C1 segment of cervical spinal cord (tissue), 14 donors: ENCODE data around the gene MGP.

Experiments
- DNase-seq, 14 donors: peaks; one replicate each; lab custom pipeline; 2025; lab: John Stamatoyannopoulos, UW

Gene MGP

DNA sequence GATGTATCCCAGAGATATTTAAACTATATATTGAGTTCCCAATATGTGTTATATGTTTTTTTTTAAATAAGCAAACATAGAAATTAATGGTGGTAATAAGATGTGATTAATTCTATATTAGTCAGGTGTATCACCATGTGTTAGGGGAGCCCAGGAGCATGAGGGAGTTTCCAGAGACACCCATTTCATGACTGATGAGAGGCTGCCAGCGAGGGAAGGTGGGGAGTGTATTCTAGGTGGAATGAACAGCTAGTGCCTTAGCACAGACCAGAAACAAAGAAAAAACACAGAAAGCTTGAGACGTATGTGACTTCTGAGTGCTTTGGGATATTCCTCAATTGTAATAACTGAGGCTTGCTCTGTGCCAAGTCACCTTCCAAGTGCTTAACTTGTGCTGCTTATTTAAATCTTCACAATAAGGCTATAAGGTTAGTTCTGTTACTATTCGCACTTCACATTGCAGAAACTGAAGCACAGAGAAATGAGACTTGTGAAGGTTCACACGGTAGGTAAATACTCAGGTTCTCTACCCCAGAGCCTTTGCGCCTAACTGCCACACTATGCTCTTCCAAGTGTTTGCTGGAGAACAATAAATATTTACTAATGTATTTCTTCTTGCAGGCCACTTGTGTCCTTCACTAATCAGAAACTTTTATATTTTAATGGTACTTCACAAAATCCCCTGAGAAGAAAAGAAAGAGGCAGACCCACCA is 17.9 kb upstream of the MGP start:
- no peak for DNase-seq

DNA sequence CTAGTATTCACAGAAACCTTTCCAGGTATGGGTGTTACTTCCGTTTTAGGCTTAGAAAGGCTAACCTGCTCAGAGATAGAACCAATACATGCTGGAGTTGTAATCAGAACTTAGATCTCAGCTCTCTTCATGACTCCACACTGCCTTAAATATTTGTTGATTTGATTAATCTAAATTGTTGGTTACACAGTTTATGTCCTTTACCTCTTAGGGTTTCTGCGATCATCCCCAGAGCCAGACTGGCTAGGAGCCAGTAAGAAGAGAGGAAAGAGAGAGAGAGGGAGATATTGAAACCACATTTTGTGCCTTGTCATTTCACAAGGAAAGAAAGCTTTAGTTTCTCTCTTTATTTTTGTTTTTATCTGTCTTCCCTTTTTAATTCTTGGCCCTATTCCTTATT is 16.8 kb upstream of the MGP start:
- no peak for DNase-seq

DNA sequence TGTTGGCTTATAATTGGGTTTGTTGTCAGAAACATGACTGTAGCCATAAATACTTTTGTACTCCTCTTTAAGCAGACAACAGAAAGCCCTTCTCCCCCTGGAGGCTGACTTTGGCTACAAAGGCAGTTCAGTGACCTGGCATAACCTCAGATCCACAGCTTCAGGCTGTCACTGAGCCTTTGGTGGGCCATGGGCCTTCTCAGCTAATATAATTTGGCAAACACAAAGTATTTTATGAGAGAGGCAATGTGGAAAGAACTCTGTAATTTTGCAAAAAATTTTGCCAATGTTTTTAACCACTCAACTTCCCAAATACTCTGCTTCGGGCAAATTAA is 15.5 kb upstream of the MGP start:
- no peak for DNase-seq

DNA sequence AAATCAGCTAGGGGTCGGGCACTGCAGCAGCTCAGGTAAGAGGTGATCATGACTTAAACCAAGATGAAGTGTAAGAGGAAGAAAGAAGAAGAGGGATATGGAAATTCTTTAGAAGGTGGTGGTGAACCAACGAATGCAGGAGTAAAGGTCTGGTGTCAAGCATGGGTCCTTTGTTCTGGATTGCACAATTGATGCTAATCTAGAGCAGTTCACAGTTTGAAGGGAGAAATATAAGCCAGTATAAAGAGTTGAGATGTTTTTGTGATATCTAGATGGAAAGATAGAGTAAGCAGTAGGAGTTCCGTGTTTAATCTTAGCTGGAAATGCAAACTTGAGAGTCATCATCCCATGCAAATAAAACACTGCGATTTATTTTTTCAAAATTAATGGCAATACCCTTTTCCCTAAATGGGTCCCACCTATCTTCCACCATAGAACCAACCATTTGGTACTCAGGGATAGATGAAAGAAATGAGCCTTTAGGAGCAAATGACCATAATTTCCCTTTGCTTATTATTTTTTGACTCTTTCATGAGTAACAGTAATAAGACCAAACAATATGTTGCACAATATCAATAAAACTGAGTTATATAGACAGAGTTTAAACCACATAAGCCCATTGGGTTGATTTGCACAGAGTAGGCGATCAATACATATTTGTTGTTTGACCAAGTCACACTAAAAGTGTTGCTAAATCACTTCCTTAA is 15.0 kb upstream of the MGP start:
- no peak for DNase-seq

DNA sequence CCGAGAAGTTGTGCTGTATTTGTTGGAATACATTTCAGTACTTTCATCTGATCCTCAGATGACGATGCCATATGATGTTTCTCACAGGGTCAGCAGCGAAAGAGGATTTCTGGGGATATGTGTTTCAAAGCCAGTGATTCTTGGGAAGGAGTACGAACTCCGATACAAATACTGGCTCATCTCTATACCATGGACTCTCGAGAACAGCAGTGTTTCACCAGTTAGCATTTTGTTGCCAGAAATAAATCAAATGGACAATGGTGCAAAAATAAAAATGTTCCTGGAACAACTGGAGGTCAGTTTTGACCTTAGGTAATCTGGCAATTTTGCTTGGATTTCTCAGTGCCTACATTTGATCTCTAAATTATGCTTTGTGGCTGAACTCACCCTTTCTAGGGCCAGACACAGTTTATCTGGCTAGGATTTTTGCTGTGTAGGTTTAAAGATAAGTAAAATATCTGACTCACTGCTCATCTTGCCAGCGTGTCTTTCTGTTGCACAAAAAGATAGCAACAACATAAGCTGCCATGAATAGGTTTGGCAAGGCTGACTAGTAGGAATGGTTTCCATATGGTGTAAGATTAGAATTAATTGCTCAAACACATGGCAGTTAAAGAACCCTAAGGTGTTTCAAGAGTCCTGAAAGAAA is 11.0 kb upstream of the MGP start:
- DNase-seq: peak in 1 of 14 donors; percentile 75

DNA sequence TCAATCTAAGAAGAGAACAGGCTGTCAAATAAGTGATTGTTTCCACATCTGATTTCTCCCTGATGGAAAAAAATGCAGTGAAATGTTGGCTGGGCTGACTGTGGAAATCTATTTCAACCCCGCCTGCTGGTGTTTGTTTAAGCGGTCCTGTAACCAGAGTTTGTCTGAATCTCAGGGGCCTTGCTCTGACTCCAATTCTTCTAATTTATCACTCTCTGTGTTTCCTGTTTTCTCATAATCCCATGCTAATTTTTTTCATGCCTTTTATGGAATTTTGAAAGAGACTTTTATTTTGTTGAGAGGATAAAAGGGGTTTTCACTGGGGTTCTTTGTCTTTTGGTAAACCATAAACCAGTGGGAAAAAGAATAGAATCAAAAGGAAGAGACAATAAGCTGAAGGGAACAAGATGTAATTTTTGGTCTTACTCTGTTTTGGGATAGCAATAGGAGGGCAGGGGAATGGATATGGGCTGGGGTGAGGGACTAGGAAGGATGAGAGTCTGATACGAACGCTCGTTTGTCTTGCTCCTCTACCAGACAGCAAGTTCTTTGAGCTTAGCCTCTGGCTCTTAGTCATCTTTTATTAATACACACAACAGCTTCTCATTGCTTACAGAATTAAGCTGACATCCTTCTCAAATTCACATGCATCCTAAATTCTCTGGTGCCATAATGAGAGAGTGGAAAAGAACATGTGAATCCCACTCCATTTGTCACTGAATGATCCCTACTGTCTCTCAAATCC is 8.0 kb upstream of the MGP start:
- DNase-seq: no peak

DNA sequence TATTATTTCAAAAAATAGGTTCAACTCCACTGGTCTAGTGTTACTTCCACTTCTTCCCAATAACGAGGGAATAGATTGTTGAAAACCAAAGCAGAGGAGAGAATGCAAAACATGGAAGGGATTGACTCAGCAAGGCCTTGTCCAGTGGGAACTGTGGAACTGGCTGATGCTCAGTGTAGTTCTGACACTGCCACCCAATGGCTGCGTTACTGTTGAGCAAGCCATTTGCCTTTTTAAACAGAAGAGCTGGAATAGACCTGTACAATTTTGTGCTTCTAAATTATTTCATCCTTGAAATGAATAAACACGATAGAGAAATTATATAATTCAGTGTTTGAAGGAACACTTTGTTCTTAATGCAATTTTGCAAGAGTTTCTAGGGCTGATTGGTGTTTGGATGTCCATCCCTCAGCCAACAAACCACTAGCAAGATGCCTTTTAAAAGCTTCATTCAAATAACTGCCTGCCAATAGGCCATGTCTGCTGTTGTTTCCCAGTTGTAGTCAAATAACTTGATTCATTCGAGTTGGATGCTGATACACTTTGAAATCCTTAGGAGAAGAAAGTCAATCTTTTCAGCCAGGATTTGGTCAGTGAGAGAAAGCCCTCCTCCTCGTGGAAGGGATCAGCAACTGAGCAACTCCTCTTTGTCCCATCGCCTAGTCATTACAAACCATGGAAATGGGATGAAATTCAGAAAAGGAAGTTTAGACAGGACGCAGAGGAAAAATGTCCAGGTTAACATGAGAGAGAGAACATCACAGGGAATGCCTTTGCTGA is 7.3 kb upstream of the MGP start:
- DNase-seq: peak in 5 of 14 donors; percentile 5 to 22 (median 13)

DNA sequence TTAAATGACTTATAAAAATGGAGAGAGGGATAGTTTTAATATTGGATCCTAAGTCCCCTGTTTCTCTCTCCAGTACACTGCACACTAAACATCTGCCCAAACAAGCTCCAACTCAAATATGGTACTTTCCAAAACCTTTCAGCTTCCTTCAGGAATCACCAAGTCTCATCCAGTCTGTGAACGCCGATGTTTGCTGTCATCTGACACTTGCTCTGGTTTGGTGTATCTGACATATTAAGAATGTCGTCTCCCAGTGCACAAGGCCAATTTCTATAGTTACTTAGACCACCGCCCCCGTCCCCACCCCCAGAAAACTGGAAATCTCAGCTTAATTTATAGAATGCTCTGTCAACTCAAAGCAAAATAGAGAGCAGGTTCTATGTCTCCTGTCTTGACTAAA is 5.0 kb upstream of the MGP start:
- no peak for DNase-seq

DNA sequence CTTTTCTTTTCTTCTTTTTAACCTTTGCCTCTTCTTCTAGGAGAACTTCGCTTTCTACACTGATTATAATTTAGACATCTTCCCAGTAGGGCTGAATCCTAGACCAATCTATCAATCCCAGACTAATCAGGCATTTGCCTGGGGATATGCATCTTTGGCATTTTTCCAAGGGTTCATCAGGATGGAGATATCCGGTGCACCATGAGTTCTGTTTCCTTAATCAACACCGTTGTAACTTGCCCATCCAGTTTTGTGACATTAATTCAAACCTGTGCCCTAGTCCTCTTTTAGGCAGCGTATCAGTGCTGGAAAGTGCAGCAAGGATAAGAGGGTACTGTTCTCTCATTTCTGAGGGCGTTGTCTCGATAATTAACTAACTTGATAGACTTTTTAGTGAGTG is 617 bp upstream of the MGP start:
- DNase-seq: no peak

DNA sequence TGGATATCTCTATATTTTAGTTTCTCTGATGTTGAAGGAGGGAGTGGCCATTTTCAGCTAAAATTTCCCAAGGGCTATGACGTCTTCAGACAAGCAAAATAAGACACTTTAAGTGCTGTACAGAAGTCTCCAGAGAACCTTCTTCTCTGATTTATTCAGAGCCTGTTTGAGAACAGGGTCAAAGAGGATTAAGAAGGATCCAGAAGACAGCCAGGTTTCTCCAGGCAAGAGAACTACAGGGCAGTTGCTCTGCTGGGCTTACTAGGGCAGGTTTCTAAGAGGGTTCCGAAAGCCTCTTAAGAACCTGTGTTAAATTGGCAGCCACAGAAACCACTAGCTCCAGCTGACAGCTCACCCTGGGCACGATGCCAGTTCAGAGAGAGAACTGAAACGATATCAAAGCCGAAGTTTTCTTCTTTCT is 1.2 kb downstream of the MGP start:
- peak in 11 of 14 donors; percentile 6 to 81 (median 46) for DNase-seq

DNA sequence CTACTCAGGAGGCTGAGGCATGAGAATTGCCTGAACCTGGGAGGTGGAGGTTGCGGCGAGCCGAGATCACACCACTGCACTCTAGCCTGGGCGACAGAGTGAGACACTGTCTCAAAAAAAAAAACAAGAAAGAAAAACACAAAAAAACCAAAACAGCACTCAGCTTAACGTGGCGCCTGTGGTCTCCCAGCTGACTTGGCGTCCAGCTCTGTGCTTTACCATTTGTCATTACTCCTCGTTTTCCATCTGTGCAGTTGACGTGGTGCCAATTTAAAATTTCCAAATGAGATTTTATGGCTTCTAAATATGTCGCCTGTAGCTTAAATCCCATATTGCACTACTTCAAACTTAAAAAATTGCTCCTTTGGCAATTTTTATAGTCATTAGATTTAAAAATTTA is 2.0 kb downstream of the MGP start:
- DNase-seq: peak in 1 of 14 donors; percentile 80

DNA sequence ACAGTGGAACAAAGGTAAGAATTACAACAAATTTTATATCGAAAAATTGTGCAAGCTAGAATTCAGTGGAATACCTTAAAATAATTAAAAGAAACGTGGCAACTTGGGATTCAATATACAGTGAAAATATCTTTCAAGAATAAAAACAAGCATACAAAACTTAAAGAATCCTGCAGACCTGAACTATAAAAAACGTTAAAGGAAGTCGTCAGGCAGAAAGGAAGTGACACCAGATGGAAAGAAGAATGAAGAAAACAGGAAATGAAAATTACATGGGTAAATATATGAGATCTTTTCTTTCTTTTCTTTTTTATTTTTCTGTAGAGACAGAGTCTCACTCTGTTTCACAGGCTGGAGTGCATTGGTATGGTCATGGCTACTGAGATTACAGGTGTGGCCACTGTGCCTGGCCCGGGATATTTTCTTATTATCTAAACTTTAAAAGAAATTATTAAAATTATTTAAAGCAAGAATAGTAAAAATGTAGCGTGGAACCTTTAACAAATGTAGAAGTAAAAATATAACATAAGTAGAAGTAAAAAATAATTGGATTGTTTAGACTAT is 4.7 kb downstream of the MGP start:
- no peak for DNase-seq

DNA sequence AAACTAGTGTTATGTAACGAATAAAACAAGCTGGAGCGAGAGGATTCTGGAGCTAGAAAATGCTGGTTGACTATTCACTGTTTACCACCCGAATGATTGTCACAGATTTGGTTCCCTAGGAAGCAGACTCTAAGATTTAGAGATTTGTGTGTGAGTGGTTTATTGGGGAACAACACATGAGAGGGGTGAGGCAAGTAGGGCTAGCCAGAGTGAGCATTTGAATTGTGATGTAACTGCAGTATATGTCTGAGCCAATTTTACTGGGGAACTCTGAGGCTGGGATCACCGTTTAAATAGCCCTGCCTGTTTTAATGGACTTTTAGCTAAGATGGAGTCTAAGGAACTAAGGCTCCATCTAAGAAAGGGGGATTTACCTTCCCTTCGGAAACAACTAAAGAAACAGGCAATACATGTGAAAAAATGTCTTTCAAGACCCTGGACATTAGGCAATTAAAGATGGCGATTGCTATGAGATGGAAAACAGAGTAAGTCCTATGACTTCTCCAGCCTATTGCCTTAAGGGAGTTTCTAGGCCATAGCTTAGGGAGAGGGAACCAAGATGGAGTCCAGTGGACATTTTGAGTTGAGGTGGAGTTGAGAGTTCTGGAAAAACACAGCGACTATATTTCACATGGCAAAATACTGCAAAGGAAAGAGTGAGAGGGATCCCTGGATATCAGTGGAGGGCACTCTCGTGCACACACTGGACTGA is 6.3 kb downstream of the MGP start:
- no peak for DNase-seq

DNA sequence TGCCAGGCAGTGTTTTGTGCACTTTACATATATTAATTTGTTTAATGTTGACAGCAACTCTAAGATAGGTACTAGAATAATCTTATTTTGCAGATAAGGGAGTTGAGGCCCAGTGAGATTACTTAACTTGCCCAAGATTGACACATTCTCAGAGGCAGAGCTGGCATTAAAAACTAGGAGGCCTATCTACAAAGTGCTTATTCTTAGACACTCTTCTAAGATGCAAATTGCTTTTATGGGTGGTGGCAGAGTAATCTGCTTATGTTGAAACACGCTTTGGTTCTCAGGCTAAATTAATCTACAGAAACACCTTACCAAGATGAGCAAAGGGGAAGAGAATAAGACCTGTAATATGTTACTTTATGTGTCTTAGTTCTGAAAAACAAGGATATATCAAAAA is 7.2 kb downstream of the MGP start:
- no peak for DNase-seq

DNA sequence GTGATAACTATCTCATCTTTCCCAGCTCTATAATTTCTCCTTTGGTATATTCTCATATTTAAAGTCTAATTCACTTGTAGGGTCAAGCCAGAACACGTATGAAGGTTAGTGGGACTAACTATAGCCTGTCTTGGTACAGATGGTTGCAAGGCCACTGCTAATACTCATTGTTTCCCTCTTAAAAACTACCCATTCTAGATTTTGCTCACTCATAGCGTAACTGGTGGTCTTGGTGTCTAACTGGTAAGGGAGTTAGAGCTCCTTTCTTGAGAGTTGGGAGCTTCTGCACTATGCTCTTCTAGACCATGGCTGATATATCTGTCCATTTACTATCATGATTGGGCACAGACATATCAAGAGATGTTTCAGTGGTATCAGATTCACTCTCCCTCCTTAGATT is 8.8 kb downstream of the MGP start:
- no peak for DNase-seq

DNA sequence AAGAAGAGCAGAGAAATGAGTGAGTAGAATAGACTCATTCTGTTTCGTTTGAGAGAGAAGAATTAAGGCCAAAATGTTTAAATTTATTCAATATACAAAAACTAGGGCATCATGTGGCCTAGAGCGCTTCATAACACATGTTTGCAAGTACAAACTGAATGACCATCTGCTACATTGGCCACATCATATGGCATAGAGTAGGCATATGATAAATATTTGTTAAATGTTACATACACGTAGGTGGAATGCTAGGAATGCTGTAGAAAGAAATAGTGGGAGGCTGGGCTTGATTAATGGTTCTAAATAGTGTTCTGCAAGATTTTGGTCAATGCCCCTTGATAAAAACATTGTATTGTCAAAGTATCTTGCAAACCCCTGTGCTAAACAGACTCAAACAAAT is 10.8 kb downstream of the MGP start:
- peak in 1 of 14 donors; percentile 74 for DNase-seq

DNA sequence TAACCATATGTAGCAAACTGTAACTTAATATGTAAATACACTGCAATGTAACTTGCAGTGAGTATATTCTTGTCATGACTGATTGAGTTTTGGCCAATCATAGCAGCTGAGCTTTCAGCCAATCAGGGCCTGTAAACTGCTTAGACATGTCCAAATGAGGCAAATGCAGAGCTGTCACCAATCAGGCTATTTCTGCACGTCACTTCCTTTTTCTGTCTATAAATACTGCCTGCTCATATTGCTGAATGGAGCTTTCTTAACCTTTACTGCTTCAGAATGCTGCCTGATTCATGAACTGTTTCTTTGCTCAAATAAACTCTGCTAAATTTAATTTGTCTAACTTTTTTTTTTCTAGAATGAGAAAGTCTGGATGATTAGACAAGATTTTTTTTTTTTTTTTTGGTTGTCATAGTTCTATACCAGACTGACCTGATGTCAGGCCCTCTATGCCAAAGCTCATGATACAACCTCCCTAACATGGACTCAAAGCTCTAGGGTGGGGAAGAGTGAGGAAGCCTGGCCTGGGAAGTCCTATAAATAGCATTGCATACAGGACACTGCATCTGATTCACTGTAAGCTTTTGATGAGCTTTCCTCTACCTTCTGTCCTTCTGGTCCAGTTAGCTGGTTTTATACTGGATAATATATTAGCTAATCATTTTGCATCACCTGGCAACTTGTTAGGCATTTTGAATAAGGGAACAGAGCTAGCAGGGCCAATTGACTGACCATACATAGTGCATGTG is 12.0 kb downstream of the MGP start:
- DNase-seq: peak in 1 of 14 donors; percentile 63

DNA sequence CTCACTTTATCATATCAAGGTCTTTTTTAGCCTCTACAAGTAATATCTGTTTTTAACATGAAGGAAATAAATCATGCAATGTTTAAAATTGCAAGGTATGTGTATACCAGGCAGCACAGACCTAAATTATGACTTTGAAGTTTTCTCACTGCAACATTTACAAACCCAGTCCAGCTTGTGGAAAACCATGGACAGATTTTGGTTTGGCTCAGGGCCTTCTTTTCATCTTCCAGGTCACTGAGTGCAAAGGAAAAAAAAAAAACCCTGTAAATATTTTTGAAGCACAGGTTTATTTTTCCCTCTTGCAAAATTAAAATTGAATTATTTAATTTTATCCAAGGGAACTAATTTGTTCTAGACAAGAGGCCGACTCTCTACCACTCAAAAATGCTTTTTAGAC is 13.8 kb downstream of the MGP start:
- DNase-seq: peak in 1 of 14 donors; percentile 60

DNA sequence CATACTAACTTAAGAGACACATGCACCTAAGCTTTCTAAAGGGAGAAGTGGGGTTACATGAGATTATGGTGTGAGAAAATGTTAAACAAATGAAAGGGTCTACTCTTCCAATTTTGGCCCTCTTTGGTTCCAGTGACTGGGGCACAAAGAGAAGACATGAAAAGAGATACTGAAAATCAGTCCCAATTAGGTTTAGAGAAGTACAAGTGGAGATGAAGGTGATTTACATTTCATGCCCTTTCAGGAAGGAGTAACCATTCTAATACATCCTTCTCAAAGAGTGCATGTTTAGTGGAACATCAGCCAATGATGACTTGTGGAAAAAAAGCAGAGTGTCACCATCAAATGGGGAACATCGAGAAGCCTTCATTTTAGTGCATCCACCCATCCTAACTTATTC is 14.4 kb downstream of the MGP start:
- no peak for DNase-seq
